ENCODE data around the gene NEDD4.
"Not testable (repeated sequence)": the region's sequence is repeated elsewhere in the genome, so short reads cannot be mapped to it uniquely, and the experiment has no call there.

Gene NEDD4

GRCh38 chr15:55891196-55891595 lies 102.2 kb downstream of the NEDD4 start:
- no peak for DNase-seq

DNA sequence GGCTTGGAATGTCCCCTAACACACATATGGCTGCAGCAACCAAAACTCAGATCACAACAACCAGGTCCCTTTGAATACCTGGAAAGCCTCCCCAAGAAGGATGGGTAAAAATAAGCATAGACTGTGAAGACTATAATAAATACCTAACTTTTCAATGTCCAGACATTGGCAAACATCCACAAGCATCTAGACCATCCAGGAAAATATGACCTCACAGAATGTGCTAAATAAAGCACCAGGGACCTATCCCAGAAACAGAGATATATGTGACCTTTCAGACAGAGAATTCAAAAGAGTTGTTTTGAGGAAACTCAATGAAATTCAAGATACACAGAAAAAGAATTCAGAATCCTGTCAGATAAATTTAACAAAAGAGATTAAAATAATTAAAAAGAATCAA lies 109.2 kb downstream of the NEDD4 start:
- no peak for DNase-seq

DNA sequence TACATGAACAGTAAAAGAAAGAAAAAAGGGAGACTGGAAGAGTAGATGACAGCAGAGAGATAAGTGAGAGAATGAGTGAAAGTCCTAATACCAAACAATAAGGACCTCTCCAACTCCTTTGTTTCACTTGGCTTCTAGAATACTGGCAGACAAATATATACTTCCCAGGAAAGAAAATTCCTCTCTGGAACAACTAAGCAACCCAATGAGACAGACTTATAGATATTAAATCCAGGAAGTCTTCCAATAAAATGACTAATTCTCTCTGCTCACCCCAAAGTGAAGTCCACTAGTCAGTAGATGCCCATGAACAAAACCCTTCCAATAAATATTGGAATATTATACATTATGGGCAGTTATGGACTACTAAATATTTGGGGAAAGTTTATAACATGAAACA lies 114.2 kb downstream of the NEDD4 start:
- DNase-seq: no peak

DNA sequence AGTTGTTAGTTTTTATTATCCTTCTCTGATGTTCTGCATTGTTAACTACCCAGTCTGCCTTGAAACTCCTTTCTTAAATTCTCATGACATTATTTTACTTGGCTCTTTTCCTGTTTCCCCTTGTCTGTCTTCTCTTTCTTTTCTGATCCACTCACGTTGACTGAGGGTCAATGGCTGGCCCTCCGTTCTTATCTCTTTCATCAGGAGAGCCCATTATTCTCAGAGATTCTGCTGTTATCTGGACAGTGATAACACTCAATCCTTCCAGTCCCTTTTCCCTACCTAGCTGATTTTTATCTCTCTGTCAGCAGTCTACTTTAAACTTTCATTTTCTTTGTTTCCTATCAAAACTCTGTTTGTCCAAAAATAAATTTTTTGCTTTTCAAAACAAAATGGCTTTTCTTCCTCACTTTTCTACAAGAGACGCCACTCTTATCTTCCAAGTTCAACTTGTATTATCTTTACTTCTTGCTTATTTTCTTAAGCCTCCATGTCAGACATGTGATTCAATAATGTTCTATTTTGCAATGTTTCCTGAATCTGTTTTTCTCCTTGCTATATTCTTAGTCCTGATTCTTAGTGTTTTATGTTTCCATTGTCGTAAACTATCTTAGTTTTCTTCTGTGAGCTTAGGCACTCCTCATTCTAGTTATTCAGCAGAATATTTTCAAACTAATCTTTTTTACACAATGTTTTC lies 120.2 kb downstream of the NEDD4 start:
- no peak for DNase-seq

- no peak for DNase-seq
These were observed 120.9 kb downstream of the NEDD4 start for GRCh38 chr15:55872471-55872870.

- no peak for DNase-seq
These were observed 123.8 kb downstream of the NEDD4 start for GRCh38 chr15:55869660-55870059.

- DNase-seq: no peak
These were observed 124.7 kb downstream of the NEDD4 start for GRCh38 chr15:55868707-55869106.

DNA sequence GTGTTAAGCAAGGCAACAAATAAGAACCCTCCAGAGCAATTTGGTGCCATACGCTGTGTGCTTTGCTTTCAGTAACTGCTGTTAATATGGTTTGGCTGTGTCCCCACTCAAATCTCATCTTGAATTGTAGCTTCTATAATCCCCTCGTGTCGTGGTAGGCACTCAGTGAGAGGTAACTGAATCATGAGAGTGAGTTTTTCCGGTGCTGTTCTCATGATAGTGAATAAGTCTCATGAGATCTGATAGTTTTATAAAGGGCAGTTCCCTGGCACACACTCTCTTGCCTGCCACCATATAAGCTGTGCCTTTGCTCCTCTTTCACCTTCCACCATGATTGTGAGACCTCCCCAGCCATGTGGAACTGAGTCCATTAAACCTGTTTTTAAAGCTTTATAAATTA lies 125.1 kb downstream of the NEDD4 start:
- DNase-seq: not testable (repeated sequence)

GRCh38 chr15:55863911-55864310 lies 129.5 kb downstream of the NEDD4 start:
- no peak for DNase-seq

- no peak for DNase-seq
These were observed 132.3 kb downstream of the NEDD4 start for GRCh38 chr15:55861115-55861514.

DNA sequence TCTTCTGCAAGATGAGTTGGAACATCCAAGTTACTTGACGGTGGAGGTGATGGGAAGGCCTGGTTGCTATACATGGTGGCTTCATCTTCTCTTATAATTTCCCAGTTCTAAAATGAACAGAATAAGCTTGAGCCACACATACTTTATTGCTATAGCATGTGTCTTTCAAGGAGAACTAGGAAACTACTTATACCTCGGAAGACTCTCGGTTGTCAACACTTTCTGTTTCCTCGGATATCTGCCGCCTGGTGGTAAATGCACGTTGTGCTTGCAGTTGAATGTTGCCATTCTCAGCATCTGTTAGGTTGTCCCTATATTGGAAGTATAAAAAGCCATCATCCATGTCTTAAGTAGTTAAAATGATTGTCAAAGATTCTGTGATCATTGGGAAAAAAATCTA lies 132.9 kb downstream of the NEDD4 start:
- no peak for DNase-seq

GRCh38 chr15:55859681-55860080 lies 133.7 kb downstream of the NEDD4 start:
- DNase-seq: no peak

GRCh38 chr15:55858661-55859060 lies 134.8 kb downstream of the NEDD4 start:
- no peak for DNase-seq

GRCh38 chr15:55856506-55857164 lies 136.8 kb downstream of the NEDD4 start:
- DNase-seq: no peak

DNA sequence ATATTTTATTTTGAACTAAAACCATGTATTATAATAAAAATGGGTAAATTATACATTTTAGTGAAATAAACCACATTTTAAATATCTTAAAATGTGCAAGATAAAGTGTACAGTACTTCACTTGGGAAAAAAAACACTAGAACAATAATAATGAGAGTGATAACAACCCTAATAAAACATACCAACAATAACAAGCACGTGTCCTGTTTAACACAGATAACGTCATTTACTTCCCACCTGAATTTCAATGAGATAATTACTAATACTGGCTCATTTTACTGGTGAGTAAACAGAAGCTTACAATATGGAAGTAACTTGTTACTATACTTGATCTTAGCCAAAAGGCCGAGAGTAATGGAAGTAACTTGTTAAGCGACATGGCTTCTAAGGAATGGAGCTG lies 140.3 kb downstream of the NEDD4 start:
- DNase-seq: no peak

GRCh38 chr15:55846116-55846707 lies 147.2 kb downstream of the NEDD4 start:
- no peak for DNase-seq

- DNase-seq: not testable (repeated sequence)
These were observed 150.5 kb downstream of the NEDD4 start for GRCh38 chr15:55842897-55843296.

DNA sequence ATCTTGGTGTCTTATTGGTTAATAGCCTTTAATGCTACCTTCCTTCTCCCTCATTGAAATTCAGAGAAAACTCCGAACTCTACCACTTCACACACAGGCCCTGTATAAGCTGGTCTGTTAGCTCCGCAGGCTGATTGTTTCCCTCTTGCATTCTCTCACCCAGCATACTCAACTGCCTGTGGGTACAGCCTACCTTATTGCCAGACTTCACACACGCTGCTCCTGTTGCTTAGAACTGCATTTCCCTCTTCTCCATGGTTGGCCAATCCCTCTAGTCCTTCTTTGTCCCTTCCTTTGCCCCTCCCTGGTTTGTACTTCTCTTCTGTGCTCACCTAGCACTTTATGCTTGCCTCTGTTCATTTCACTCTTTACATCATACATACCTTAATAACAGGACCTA lies 157.5 kb downstream of the NEDD4 start:
- DNase-seq: no peak

GRCh38 chr15:55834331-55834730 lies 159.1 kb downstream of the NEDD4 start:
- no peak for DNase-seq

GRCh38 chr15:55829826-55830225 lies 163.6 kb downstream of the NEDD4 start:
- no peak for DNase-seq

- no peak for DNase-seq
These were observed 165.5 kb downstream of the NEDD4 start for GRCh38 chr15:55827955-55828354.

DNA sequence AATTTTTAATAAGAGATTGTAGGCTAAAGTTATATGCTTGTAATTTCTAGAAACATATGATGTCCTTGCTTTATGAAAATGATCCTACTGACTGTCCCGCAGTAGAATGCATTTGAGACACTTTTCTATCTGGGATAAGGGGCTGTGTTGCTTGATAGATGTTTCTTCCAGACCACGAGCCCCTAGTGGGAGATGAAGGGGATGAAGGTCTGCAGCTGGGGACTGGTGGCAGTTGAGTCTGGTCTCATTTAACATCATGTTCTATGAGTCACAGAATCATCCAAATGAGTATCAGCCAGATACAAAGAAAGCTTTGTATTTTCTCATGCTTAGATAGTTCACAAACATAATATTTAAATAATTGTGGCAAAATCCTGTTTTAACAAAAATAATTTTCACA lies 166.2 kb downstream of the NEDD4 start:
- no peak for DNase-seq

DNA sequence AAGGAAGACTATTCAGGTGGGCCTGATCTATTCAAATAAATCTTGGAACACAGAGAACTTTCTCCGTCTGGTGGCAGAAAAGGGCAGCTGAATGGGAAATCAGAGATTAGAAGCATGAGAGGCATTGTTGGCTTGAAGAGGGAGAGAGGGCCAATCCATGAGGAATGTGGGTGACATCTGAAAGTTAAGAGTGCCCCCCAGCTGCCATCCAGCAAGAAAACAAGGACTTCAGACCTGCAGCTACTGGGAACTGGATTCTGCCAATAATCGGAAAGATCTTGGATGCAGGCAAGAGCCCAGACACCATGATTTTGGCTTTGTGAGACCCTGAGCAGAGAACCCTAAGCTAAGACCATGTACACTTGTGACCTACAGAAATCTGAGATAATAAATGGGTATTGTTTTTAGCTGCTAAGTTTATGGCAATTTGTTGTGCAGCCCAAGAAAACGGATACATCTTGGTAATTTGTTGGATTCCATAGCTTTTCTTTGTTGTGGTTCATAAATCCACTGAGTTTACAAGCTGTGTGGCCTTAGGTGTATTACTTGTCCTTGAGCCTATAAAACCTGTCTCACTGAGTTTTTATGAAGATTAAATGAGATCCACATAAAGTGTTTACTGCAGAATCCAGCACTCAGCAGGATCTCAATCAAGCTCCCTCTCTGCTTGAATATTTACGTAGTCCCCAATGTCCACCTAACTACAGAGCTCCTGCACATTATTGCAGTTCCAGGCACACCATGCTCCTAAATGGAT lies 168.4 kb downstream of the NEDD4 start:
- no peak for DNase-seq
